ENCODE results near the gene PTPRN2.

GRCh38 chr7:157715938-157716280 lies 871.7 kb downstream of the PTPRN2 start:
- TF ChIP-seq CTCF (IDR thresholded peaks at IDR 0.05; ENCODE audit: low read depth, low read length) (no peak), POLR2A (IDR thresholded peaks at IDR 0.05; ENCODE audit: extremely low read depth, insufficient read length) (no peak), MYC (IDR thresholded peaks at IDR 0.05; ENCODE audit: low read depth, low read length) (no peak)
